ENCODE results near the gene DOCK1.

The DOCK1 gene

GRCh38 chr10:127059314-127059713 lies 154.1 kb downstream of the DOCK1 start:
- Mint-ChIP-seq H3K36me3 (ENCODE audit: low read depth) (no peaks in the 10 kb centered on the region), H3K4me1 (no peaks in the 10 kb centered on the region), H3K27ac (no peak overlapping the region), H3K27me3 (no peaks in the 10 kb centered on the region), H3K4me3 (no peak overlapping the region), H3K9me3 (peaks cover 21% of the 10 kb centered on the region)
- DNase-seq (no peak), ATAC-seq (no peak)

GRCh38 chr10:127063762-127064161 lies 158.5 kb downstream of the DOCK1 start:
- H3K4me3 Mint-ChIP-seq: no peak overlapping the region

DNA sequence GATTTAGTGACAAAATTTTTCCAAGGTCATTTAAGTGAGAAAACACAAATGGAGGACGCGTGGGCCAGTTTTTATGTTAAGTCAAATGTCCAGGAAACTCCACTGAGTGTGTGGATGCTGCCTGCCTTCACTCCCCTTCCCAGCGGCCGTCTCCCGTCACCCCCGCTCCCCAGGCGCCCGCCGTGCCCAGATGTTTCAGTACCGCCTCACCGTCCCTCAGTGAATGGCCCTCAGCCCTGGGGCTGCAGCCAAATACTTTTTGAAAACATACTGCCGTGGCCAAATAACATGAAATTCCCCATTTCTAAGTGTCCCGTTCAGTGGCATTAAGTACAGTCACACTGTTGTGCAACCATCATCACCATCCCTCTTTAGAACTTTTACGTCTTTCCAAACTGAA lies 159.2 kb downstream of the DOCK1 start:
- Mint-ChIP-seq H3K27me3 (no peaks in the 10 kb centered on the region), H3K4me3 (no peak overlapping the region), H3K9me3 (peaks cover 8% of the 10 kb centered on the region), H3K27ac (no peak overlapping the region), H3K4me1 (no peaks in the 10 kb centered on the region), H3K36me3 (ENCODE audit: low read depth) (no peaks in the 10 kb centered on the region)
- no peak for DNase-seq
- no peak for ATAC-seq

More at GRCh38 chr10:127063762-127064161, 158.5 kb downstream of the DOCK1 start:
- Mint-ChIP-seq H3K27ac (no peak overlapping the region), H3K9me3 (peaks cover 15% of the 10 kb centered on the region), H3K36me3 (ENCODE audit: low read depth) (no peaks in the 10 kb centered on the region), H3K4me1 (no peaks in the 10 kb centered on the region), H3K27me3 (no peaks in the 10 kb centered on the region)
- DNase-seq: no peak
- no peak for ATAC-seq

DNA sequence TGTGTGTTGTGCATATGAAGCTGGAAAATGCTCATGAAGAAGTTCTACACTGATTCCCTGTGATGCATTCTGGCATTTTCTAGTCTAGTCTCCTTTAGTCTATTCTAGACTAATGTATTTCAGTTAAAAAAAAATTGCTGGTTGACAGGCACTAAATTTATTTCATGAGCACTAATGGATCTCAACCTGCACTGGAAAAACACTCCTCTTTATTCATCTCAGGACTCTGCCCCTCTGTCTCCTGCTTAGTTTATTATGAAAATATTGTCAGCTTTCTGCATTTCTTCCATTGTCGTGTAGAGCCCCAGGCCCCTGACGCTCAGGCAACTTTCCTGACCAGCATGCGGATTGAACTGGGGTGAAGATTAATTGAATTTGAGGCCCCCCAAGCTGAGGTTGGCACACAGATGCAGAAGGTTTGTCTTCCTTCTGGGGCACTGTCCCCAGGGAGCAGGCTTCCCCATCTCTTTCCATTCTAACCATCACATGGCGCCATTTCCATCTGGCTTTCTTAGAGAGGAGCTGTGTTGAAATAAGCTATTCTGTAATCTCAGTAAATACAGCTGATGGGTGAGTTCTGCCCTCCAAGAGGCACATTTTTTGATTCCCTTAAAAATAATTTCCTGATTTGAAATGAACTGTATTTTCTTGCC lies 162.4 kb downstream of the DOCK1 start:
- Mint-ChIP-seq H3K27ac (no peak overlapping the region), H3K36me3 (ENCODE audit: low read depth) (no peaks in the 10 kb centered on the region), H3K27me3 (peaks cover 4% of the 10 kb centered on the region), H3K4me3 (no peak overlapping the region), H3K4me1 (no peaks in the 10 kb centered on the region), H3K9me3 (peaks cover 5% of the 10 kb centered on the region)
- DNase-seq (no peak), ATAC-seq (no peak)

- Mint-ChIP-seq H3K4me1 (no peaks in the 10 kb centered on the region), H3K27ac (no peak overlapping the region), H3K27me3 (peaks cover 4% of the 10 kb centered on the region), H3K4me3 (no peak overlapping the region), H3K9me3 (peaks cover 5% of the 10 kb centered on the region), H3K36me3 (ENCODE audit: low read depth) (no peaks in the 10 kb centered on the region)
- ATAC-seq (no peak), DNase-seq (no peak)
These were observed 163.3 kb downstream of the DOCK1 start for GRCh38 chr10:127068485-127068884.

GRCh38 chr10:127069436-127069835 lies 164.2 kb downstream of the DOCK1 start:
- DNase-seq (no peak), ATAC-seq (no peak)
- H3K4me1 Mint-ChIP-seq: no peaks in the 10 kb centered on the region
- no peak overlapping the region for H3K4me3 Mint-ChIP-seq
- no peaks in the 10 kb centered on the region for H3K36me3 Mint-ChIP-seq (ENCODE audit: low read depth)
- peaks cover 5% of the 10 kb centered on the region for H3K9me3 Mint-ChIP-seq
- H3K27ac Mint-ChIP-seq: no peak overlapping the region
- H3K27me3 Mint-ChIP-seq: peaks cover 4% of the 10 kb centered on the region

- H3K9me3 Mint-ChIP-seq: peaks cover under 1% of the 10 kb centered on the region
- H3K4me1 Mint-ChIP-seq: no peaks in the 10 kb centered on the region
- ATAC-seq (no peak), DNase-seq (no peak)
- no peak overlapping the region for H3K4me3 Mint-ChIP-seq
- H3K27ac Mint-ChIP-seq: no peak overlapping the region
- no peaks in the 10 kb centered on the region for H3K36me3 Mint-ChIP-seq (ENCODE audit: low read depth)
- peaks cover 4% of the 10 kb centered on the region for H3K27me3 Mint-ChIP-seq
These were observed 165.9 kb downstream of the DOCK1 start for GRCh38 chr10:127071126-127071525.

DNA sequence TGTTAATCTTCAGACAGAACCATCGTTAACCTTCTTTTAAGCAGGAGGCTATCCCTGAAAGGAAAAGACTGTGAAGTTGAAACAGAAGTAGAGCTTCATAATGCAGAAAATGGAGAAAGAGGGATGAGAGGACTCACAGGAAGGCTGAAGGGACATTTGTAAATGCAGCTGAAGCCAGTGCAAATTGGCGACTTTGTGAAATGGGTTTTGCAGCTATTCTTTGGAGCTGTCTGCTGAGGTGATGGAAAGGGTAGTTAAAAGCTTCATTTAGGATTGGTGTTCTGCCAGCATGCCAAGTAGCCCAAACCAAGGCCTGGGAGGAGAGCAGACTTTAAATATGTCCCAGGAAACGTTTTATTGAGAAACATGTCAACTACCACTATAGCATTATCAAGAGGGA lies 168.4 kb downstream of the DOCK1 start:
- H3K4me3 Mint-ChIP-seq: no peak overlapping the region
- no peaks in the 10 kb centered on the region for H3K36me3 Mint-ChIP-seq (ENCODE audit: low read depth)
- H3K9me3 Mint-ChIP-seq: no peaks in the 10 kb centered on the region
- peaks cover 4% of the 10 kb centered on the region for H3K27me3 Mint-ChIP-seq
- ATAC-seq: no peak
- no peaks in the 10 kb centered on the region for H3K4me1 Mint-ChIP-seq
- no peak overlapping the region for H3K27ac Mint-ChIP-seq
- DNase-seq: no peak

- no peaks in the 10 kb centered on the region for H3K36me3 Mint-ChIP-seq (ENCODE audit: low read depth)
- ATAC-seq: no peak
These were observed 174.2 kb downstream of the DOCK1 start for GRCh38 chr10:127079392-127079791.

GRCh38 chr10:127080317-127080716 lies 175.1 kb downstream of the DOCK1 start:
- Mint-ChIP-seq H3K4me1 (no peaks in the 10 kb centered on the region), H3K27ac (no peak overlapping the region), H3K36me3 (ENCODE audit: low read depth) (no peaks in the 10 kb centered on the region), H3K9me3 (no peaks in the 10 kb centered on the region), H3K4me3 (no peak overlapping the region), H3K27me3 (no peaks in the 10 kb centered on the region)
- ATAC-seq (no peak), DNase-seq (no peak)

More at GRCh38 chr10:127079392-127079791, 174.2 kb downstream of the DOCK1 start:
- no peaks in the 10 kb centered on the region for H3K9me3 Mint-ChIP-seq
- no peaks in the 10 kb centered on the region for H3K27me3 Mint-ChIP-seq
- DNase-seq: no peak
- H3K4me3 Mint-ChIP-seq: no peak overlapping the region
- no peaks in the 10 kb centered on the region for H3K4me1 Mint-ChIP-seq
- H3K27ac Mint-ChIP-seq: no peak overlapping the region

- H3K36me3 Mint-ChIP-seq (ENCODE audit: low read depth): no peaks in the 10 kb centered on the region
- no peaks in the 10 kb centered on the region for H3K4me1 Mint-ChIP-seq
These were observed 176.7 kb downstream of the DOCK1 start for GRCh38 chr10:127081851-127082345.

GRCh38 chr10:127082651-127083050 lies 177.4 kb downstream of the DOCK1 start:
- Mint-ChIP-seq H3K27me3 (no peaks in the 10 kb centered on the region), H3K4me1 (no peaks in the 10 kb centered on the region), H3K36me3 (ENCODE audit: low read depth) (no peaks in the 10 kb centered on the region), H3K9me3 (no peaks in the 10 kb centered on the region), H3K4me3 (no peak overlapping the region), H3K27ac (no peak overlapping the region)
- ATAC-seq (no peak), DNase-seq (no peak)

More at GRCh38 chr10:127081851-127082345, 176.7 kb downstream of the DOCK1 start:
- DNase-seq: no peak
- no peaks in the 10 kb centered on the region for H3K9me3 Mint-ChIP-seq
- no peak overlapping the region for H3K4me3 Mint-ChIP-seq
- H3K27ac Mint-ChIP-seq: no peak overlapping the region
- H3K27me3 Mint-ChIP-seq: no peaks in the 10 kb centered on the region
- no peak for ATAC-seq

DNA sequence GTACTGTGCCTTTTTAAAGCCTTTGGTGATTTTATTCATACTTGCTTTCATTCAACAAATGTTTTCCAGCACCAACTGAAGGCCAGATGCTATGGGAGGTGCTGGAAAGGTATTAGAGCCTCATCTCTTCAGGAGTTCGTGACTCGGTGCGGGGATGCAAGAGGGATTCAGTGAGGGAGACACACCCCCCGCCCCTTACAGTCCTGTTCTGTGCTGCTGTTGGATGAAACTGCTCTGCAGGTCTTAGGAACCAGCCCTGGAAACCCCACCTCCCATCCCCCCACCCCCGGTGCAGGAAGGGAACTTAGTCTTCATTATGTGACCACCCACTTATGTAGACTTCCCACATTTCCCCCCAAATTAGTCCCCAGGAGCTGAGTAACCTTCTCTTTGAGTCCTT lies 180.7 kb downstream of the DOCK1 start:
- H3K27me3 Mint-ChIP-seq: no peaks in the 10 kb centered on the region
- no peaks in the 10 kb centered on the region for H3K4me1 Mint-ChIP-seq
- no peaks in the 10 kb centered on the region for H3K9me3 Mint-ChIP-seq
- no peak overlapping the region for H3K4me3 Mint-ChIP-seq
- DNase-seq: no peak
- no peaks in the 10 kb centered on the region for H3K36me3 Mint-ChIP-seq (ENCODE audit: low read depth)
- no peak for ATAC-seq
- H3K27ac Mint-ChIP-seq: no peak overlapping the region

DNA sequence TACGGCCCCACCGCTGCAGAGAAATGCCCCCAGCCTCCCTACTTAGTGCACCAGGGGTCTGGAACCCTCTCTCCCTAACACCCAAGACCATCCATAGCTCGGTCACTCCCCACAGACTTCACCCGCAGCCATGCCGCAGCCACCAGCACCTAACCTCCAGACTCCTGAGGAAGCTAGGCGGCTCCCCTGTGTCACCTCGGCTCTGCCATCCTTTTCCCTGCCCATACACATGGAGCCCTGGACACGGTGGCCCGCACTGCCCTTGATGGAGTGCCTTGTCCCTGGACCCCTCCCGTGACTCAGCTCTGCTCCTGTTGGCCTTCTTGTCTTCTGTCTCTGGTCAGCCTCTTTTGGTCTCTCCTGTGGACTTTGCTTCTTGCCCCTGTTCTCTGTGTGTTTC lies 183.7 kb downstream of the DOCK1 start:
- ATAC-seq (no peak), DNase-seq (no peak)
- peaks cover 5% of the 10 kb centered on the region for H3K9me3 Mint-ChIP-seq
- no peaks in the 10 kb centered on the region for H3K4me1 Mint-ChIP-seq
- H3K4me3 Mint-ChIP-seq: no peak overlapping the region
- no peak overlapping the region for H3K27ac Mint-ChIP-seq
- no peaks in the 10 kb centered on the region for H3K27me3 Mint-ChIP-seq
- H3K36me3 Mint-ChIP-seq (ENCODE audit: low read depth): no peaks in the 10 kb centered on the region

DNA sequence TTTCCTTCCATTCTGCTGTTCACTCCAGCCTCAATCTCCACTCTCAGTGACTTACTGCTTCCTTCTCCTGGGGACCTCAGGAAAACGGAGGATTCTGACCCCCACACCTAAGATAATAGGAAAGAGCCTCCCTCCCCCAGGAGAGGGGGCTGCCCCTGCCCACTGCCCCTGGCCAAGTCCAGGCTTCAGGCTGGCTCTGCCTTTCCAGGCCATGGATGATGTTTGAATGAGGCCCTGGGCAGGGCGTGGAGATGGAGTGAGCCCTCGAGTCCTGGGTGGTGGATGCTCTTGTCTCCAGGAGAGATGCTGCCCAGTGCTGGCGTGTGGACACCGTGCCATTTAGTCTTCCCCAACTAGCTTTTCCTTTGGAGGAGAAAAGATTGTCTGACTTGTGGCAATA lies 184.2 kb downstream of the DOCK1 start:
- ATAC-seq (no peak), DNase-seq (no peak)
- no peak overlapping the region for H3K27ac Mint-ChIP-seq
- no peaks in the 10 kb centered on the region for H3K27me3 Mint-ChIP-seq
- H3K36me3 Mint-ChIP-seq (ENCODE audit: low read depth): no peaks in the 10 kb centered on the region
- peaks cover 5% of the 10 kb centered on the region for H3K9me3 Mint-ChIP-seq
- H3K4me1 Mint-ChIP-seq: no peaks in the 10 kb centered on the region
- H3K4me3 Mint-ChIP-seq: no peak overlapping the region

DNA sequence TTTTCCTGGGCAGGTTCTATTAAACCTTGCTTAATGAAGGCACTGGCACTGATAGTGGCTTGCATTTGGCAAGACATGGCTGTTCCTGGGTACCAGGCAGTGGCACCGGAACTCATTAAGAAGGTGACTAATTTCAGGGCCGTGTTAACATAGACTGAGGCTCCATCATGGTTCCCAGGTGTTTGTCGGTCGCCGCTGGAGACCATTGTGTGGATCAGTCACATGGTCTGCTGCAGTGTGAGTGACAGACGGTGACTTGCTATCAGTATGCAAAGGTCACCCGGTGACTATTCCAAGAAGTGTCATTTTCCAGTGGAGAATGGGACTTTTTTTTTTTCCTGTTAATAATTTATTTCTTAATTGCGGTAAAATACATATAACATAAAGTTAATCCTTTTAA lies 184.9 kb downstream of the DOCK1 start:
- no peak for ATAC-seq
- Mint-ChIP-seq H3K9me3 (peaks cover 5% of the 10 kb centered on the region), H3K27ac (no peak overlapping the region), H3K27me3 (no peaks in the 10 kb centered on the region), H3K4me1 (no peaks in the 10 kb centered on the region), H3K36me3 (ENCODE audit: low read depth) (no peaks in the 10 kb centered on the region), H3K4me3 (no peak overlapping the region)
- DNase-seq: no peak

Data from activated naive CD8-positive, alpha-beta T cell treated with anti-CD3 and anti-CD28 coated beads, Interleukin-2, amount 50 U/mL, for 24 hours (primary cell).